HepG2 (cell line): Measurements from ENCODE around the gene CBX2. TPM values are rescaled to one million over a fixed set of nuclear protein-coding genes. Genes with fewer than 3 reads are reported as not detected.

Experiments
- ATAC-seq: fragments of 200-7000 bp; cut with Tn5 transposase; 3 replicates; pipeline ENCODE4 v1.9.1; 2020; ENCODE audit warnings: mild to moderate bottlenecking, moderate library complexity
- BruUV-seq: library from RNA; stranded (reverse); fragments of 400-500 nt; replicated peaks from 2 replicates; lab custom pipeline; 2021; lab: Mats Ljungman, UMichigan
- CTCF ChIA-PET: fragments of 300-600 bp; formaldehyde crosslinking; extraction: SDS; loops from one replicate; lab custom pipeline; 2021; ENCODE audit warnings: low total read pairs, inconsistent platforms, low intra/inter-chr PET ratio; lab: Yijun Ruan, JAX
- POLR2A ChIA-PET: fragments of 350-600 bp; sonication (Branson Sonifier 250); formaldehyde crosslinking; loops from one replicate; lab custom pipeline; 2020; ENCODE audit warnings: antibody characterized with exemption, inconsistent platforms; lab: Yijun Ruan, JAX
- DNase-seq: peaks from one replicate; pipeline ENCODE4 v3.0.0-alpha.2; 2015; ENCODE audit warnings: low spot score
- FAIRE-seq: peaks from 3 replicates; lab custom pipeline; 2011; peaks lifted over from hg19 to GRCh38; lab: Jason Lieb, UNC
- H2AFZ ChIP-seq: one replicate; pipeline ENCODE4 v1.6.1; 2011; ENCODE audit warnings: low read length, inconsistent platforms
- H3K27ac ChIP-seq: fragments of 300-600 bp; 3 replicates; pipeline ENCODE4 v1.8.0; 2011; ENCODE audit warnings: mixed run types, mild to moderate bottlenecking, mixed read lengths, low read length, inconsistent platforms; ENCODE audit not compliant: insufficient read depth; ENCODE audit errors: extremely low read length
- H3K27me3 ChIP-seq, 2 experiments: fragments of 200-600 bp in 1 of 2; 2 replicates in 1 of 2; 3 replicates in 1 of 2; pipeline versions ENCODE4 v1.6.0 to v1.8.0; 2011; ENCODE audit warnings: low read length in 2 of 2, mild to moderate bottlenecking in 2 of 2, moderate library complexity in 2 of 2, inconsistent platforms in 1 of 2; ENCODE audit not compliant: insufficient read depth in 2 of 2, control insufficient read depth in 1 of 2
- H3K36me3 ChIP-seq, 2 experiments: fragments of 200-600 bp in 1 of 2; replicated peaks in 1 of 2; 2 replicates in 1 of 2; 3 replicates in 1 of 2; pipeline versions ENCODE4 v1.5.1 to v1.8.0; 2011; ENCODE audit warnings: low read length in 2 of 2, inconsistent platforms in 1 of 2; ENCODE audit not compliant: insufficient read depth in 2 of 2, control insufficient read depth in 1 of 2
- H3K4me1 ChIP-seq: 2 replicates; pipeline ENCODE4 v1.5.1; 2012; ENCODE audit warnings: low read length, inconsistent platforms; ENCODE audit not compliant: insufficient read depth
- H3K4me2 ChIP-seq: 2 replicates; pipeline ENCODE4 v1.6.0; 2011; ENCODE audit warnings: low read depth, low read length, inconsistent platforms
- H3K4me3 ChIP-seq, 3 experiments: fragments of 200-600 bp in 1 of 3; sonication (generic), shearing (Covaris generic) in 1 of 3; replicated peaks in 1 of 3; 2 replicates each; pipeline ENCODE4 v1.5.1; 2011 to 2016; ENCODE audit warnings: low read length in 3 of 3, inconsistent platforms in 2 of 3, low read depth in 2 of 3, mild to moderate bottlenecking in 2 of 3, control low read depth in 1 of 3, mixed read lengths in 1 of 3; ENCODE audit not compliant: insufficient read depth in 1 of 3
- H3K79me2 ChIP-seq: one replicate; pipeline ENCODE4 v1.6.1; 2011; ENCODE audit warnings: low read length, inconsistent platforms; ENCODE audit not compliant: insufficient read depth
- H3K9ac ChIP-seq: 2 replicates; pipeline ENCODE4 v1.6.0; 2011; ENCODE audit warnings: mild to moderate bottlenecking, low read depth, low read length, inconsistent platforms; ENCODE audit not compliant: insufficient read depth
- H3K9me3 ChIP-seq: 2 replicates; pipeline ENCODE4 v1.5.1; 2012; ENCODE audit warnings: mild to moderate bottlenecking, low read length
- H4K20me1 ChIP-seq: 2 replicates; pipeline ENCODE4 v1.6.0; 2011; ENCODE audit warnings: inconsistent platforms, mild to moderate bottlenecking, low read length, moderate library complexity; ENCODE audit not compliant: insufficient read depth
- ATAD3A ChIP-seq: sonication (generic); formaldehyde crosslinking; IDR thresholded peaks from 2 replicates; pipeline ENCODE4 v1.4.0; 2020; ENCODE audit warnings: missing genetic modification reagents
- CCDC6 ChIP-seq: sonication (generic); formaldehyde crosslinking; IDR thresholded peaks from 2 replicates; pipeline ENCODE4 v1.8.1; 2022; ENCODE audit warnings: mild to moderate bottlenecking, missing genetic modification reagents, moderate library complexity
- ETV6 ChIP-seq: sonication (generic); formaldehyde crosslinking; conservative IDR thresholded peaks from 2 replicates; pipeline ENCODE4 v1.4.0; 2020; ENCODE audit warnings: missing genetic modification reagents
- EZH2 ChIP-seq: conservative IDR thresholded peaks from 2 replicates; pipeline ENCODE4 v1.6.1; 2012; ENCODE audit warnings: mild to moderate bottlenecking, low read depth, low read length, moderate library complexity
- HOMEZ ChIP-seq: IDR thresholded peaks from 2 replicates; pipeline ENCODE4 v1.6.1; 2016; ENCODE audit warnings: low read depth
- KAT7 ChIP-seq: IDR thresholded peaks from 2 replicates; pipeline ENCODE4 v1.6.1; 2018; ENCODE audit warnings: borderline replicate concordance, missing compliant biosample characterization
- MXD4 ChIP-seq: IDR thresholded peaks from 2 replicates; pipeline ENCODE4 v1.6.1; 2016; ENCODE audit warnings: mild to moderate bottlenecking, missing biosample characterization, missing genetic modification reagents
- PCBP2 ChIP-seq: fragments of 200-400 bp; formaldehyde crosslinking; optimal IDR thresholded peaks from 2 replicates; pipeline ENCODE3; 2018; ENCODE audit warnings: low read length, low read depth; ENCODE audit not compliant: poor library complexity, severe bottlenecking
- SMARCC2 ChIP-seq: fragments of 450-650 bp; IDR thresholded peaks from 2 replicates; pipeline ENCODE4 v1.6.1; 2017; ENCODE audit warnings: antibody characterized with exemption, mild to moderate bottlenecking
- TBX2 ChIP-seq: sonication (generic); formaldehyde crosslinking; IDR thresholded peaks from 2 replicates; pipeline ENCODE4 v1.5.0; 2020; ENCODE audit warnings: missing genetic modification reagents, mild to moderate bottlenecking, borderline replicate concordance
- TEF ChIP-seq: sonication (generic); formaldehyde crosslinking; IDR thresholded peaks from 2 replicates; pipeline ENCODE4 v1.5.0; 2020; ENCODE audit warnings: missing genetic modification reagents
- THAP11 ChIP-seq: IDR thresholded peaks from 2 replicates; pipeline ENCODE4 v1.6.1; 2016; ENCODE audit warnings: missing biosample characterization, missing genetic modification reagents
- ZNF143 ChIP-seq: sonication (generic); formaldehyde crosslinking; IDR thresholded peaks from 2 replicates; pipeline ENCODE4 v1.4.0; 2020; ENCODE audit warnings: missing genetic modification reagents
- ZNF225 ChIP-seq: sonication (generic); formaldehyde crosslinking; IDR thresholded peaks from 2 replicates; pipeline ENCODE4 v1.4.0; 2020; ENCODE audit warnings: mild to moderate bottlenecking, missing genetic modification reagents
- ZNF367 ChIP-seq: sonication (generic); formaldehyde crosslinking; IDR thresholded peaks from 2 replicates; pipeline ENCODE4 v1.4.0; 2020; ENCODE audit warnings: missing genetic modification reagents, borderline replicate concordance
- ZNF687 ChIP-seq: sonication (generic); formaldehyde crosslinking; IDR thresholded peaks from 2 replicates; pipeline ENCODE4 v1.5.1; 2020; ENCODE audit warnings: mild to moderate bottlenecking, missing genetic modification reagents, moderate library complexity
- WGBS: methylation state at CpG from one replicate; pipeline ENCODE4 v1.1.6; 2017; ENCODE audit warnings: low lambda C conversion rate; 5-methylcytosine and 5-hydroxymethylcytosine counted together
- in situ Hi-C: cut with HindIII; loops from 2 replicates; pipeline ENCODE4 v1.10.0; 2017; ENCODE audit warnings: low pct_unique_long_range_greater_than_20kb; ENCODE audit not compliant: extremely low pct_ligation_motif_present
- intact Hi-C: fragments of 100-400 bp; cut with micrococcal nuclease; formaldehyde crosslinking; loops from one replicate; pipeline ENCODE4 v1.10.0; 2022; ENCODE audit not compliant: unreplicated experiment
- polyA plus RNA-seq, 8 experiments: library from polyadenylated mRNA; depleted of rRNA in 3 of 8; stranded (reverse) in 7 of 8; unstranded in 1 of 8; fragments of >200 nt; fragmentation: Illumina TruSeq in 4 of 8; extraction: Trizol in 4 of 8; gene quantifications; 2 replicates each; pipeline versions ENCODE4 v1.2.1 to v1.2.3, GENCODE V29; 2011 to 2016; ENCODE audit warnings: low read depth in 4 of 8, missing spikeins in 1 of 8, mixed read lengths in 1 of 8; ENCODE audit not compliant: insufficient read depth in 1 of 8
- total RNA-seq, 5 experiments: library from RNA; depleted of rRNA; stranded (reverse); fragments of >200 nt; fragmentation: Illumina TruSeq; extraction: Trizol; gene quantifications; 2 replicates each; pipeline ENCODE4 v1.2.3, GENCODE V29; 2016; ENCODE audit warnings: low read depth in 1 of 5

Gene CBX2
- total and polyA plus RNA-seq, 2 of the 13 experiments (the other 11 are each of a cell fraction or from before 2014, with no cell fraction given): 14.5 to 31.1 TPM

GRCh38 chr17:79728169-79728907, 49.6 kb upstream of the CBX2 start (continued):
- TF ChIP-seq HOMEZ (CRISPR knock-in tag): 0 out of 2 replicates have a peak, but pooled peaks have one; percentile 11
- TF ChIP-seq EZH2: no peak
- TF ChIP-seq ZNF143 (CRISPR knock-in tag): peak; percentile 94
- TF ChIP-seq ZNF225 (CRISPR knock-in tag): no peak
- TF ChIP-seq TEF (CRISPR knock-in tag): no peak
- no peak for TF ChIP-seq ZNF367 (CRISPR knock-in tag)
- TF ChIP-seq MXD4 (CRISPR knock-in tag): peak; percentile 17; the same call in 1 of the 2 replicates
- TF ChIP-seq CCDC6 (CRISPR knock-in tag): no peak

- Histone ChIP-seq H3K27me3 (no peaks in the 10 kb centered on the region), H3K27ac (no peak overlapping the region), H3K36me3 (no peaks in the 10 kb centered on the region), H3K9ac (no peak overlapping the region; the same call in 1 of the 2 replicates), H3K4me1 (peaks cover 63% of the 10 kb centered on the region), H3K9me3 (no peaks in the 10 kb centered on the region), H3K4me3 (peak overlapping the region in 1 of 3 experiments; percentile 27; a peak in 1 of 6 replicates), H2AFZ (no peak overlapping the region), H3K4me2 (peak overlapping the region; percentile 53), H4K20me1 (no peaks in the 10 kb centered on the region), H3K79me2 (no peaks in the 10 kb centered on the region)
- ChIA-PET CTCF (no interaction called here), POLR2A (interaction anchor here (0.6 to 2.2 kb wide), 3 partner anchors 14 to 703 kb away, joined by 5 to 8 read pairs (median 6); partner anchors contain the start of gene CBX8)
- ATAC-seq (peak; percentile 8; the same call in 2 of the 3 replicates), DNase-seq (no peak), FAIRE-seq (no peak)
- WGBS: 78% methylated on average over 23 of the region's 26 CpGs
- intact Hi-C loops: no loop called here
- BruUV-seq: no TSS peak
- in situ Hi-C loops: no loop called here
- TF ChIP-seq ZNF687 (peak; percentile 44; the same call in 1 of the 2 replicates), SMARCC2 (no peak), THAP11 (CRISPR knock-in tag) (peak; percentile 31), PCBP2 (no peak), ZNF225 (CRISPR knock-in tag) (0 out of 2 replicates have a peak, but pooled peaks have one; percentile 25), ATAD3A (CRISPR knock-in tag) (0 out of 2 replicates have a peak, but pooled peaks have one; percentile 68), TBX2 (CRISPR knock-in tag) (peak; percentile 45; the same call in 1 of the 2 replicates), ETV6 (CRISPR knock-in tag) (0 out of 2 replicates have a peak, but pooled peaks have one; percentile 41), KAT7 (CRISPR knock-in tag) (peak; percentile 56; the same call in 1 of the 2 replicates)
These were observed 49.0 kb upstream of the CBX2 start for GRCh38 chr17:79728908-79729471.
